Measurements from ENCODE around the gene PCSK5.

PCSK5 gene

GRCh38 chr9:76103531-76104315 is 213.2 kb downstream of the PCSK5 start:
- no peak for DNase-seq (ENCODE audit: extremely low read depth, low read depth)
- no peak overlapping the region for H3K4me3 ChIP-seq (replicated peaks; ENCODE audit: low read depth, low read length)
- no peak for TF ChIP-seq CTCF (IDR thresholded peaks at IDR 0.05; ENCODE audit: low read depth, low read length, missing control alignments)

GRCh38 chr9:76107482-76107881 is 217.0 kb downstream of the PCSK5 start:
- no peak for TF ChIP-seq CTCF (IDR thresholded peaks at IDR 0.05; ENCODE audit: low read depth, low read length, missing control alignments)
- DNase-seq (ENCODE audit: extremely low read depth, low read depth) = no peak
- H3K4me3 ChIP-seq (replicated peaks; ENCODE audit: low read depth, low read length) = no peak overlapping the region

GRCh38 chr9:76109953-76110352 is 219.5 kb downstream of the PCSK5 start:
- H3K4me3 ChIP-seq (replicated peaks; ENCODE audit: low read depth, low read length) = no peak overlapping the region
- no peak for TF ChIP-seq CTCF (IDR thresholded peaks at IDR 0.05; ENCODE audit: low read depth, low read length, missing control alignments)
- no peak for DNase-seq (ENCODE audit: extremely low read depth, low read depth)

- H3K4me3 ChIP-seq (replicated peaks; ENCODE audit: low read depth, low read length) = no peak overlapping the region
- no peak for DNase-seq (ENCODE audit: extremely low read depth, low read depth)
- no peak for TF ChIP-seq CTCF (IDR thresholded peaks at IDR 0.05; ENCODE audit: low read depth, low read length, missing control alignments)
Observed at GRCh38 chr9:76112151-76112550, 221.7 kb downstream of the PCSK5 start.

- H3K4me3 ChIP-seq (replicated peaks; ENCODE audit: low read depth, low read length) = no peak overlapping the region
- no peak for TF ChIP-seq CTCF (IDR thresholded peaks at IDR 0.05; ENCODE audit: low read depth, low read length, missing control alignments)
Observed at GRCh38 chr9:76114144-76114543, 223.7 kb downstream of the PCSK5 start.

GRCh38 chr9:76115396-76115795 is 224.9 kb downstream of the PCSK5 start:
- no peak for DNase-seq (ENCODE audit: extremely low read depth, low read depth)
- no peak for TF ChIP-seq CTCF (IDR thresholded peaks at IDR 0.05; ENCODE audit: low read depth, low read length, missing control alignments)
- no peak overlapping the region for H3K4me3 ChIP-seq (replicated peaks; ENCODE audit: low read depth, low read length)

More at GRCh38 chr9:76114144-76114543, 223.7 kb downstream of the PCSK5 start:
- no peak for DNase-seq (ENCODE audit: extremely low read depth, low read depth)

All from HFF-Myc (cell line).